Measurements from ENCODE around the gene RHBDF1.
A peak's percentile ranks its signal among the peaks of the same experiment; 100 is the strongest.
"Not testable (repeated sequence)": the region's sequence is repeated elsewhere in the genome, so short reads cannot be mapped to it uniquely, and the experiment has no call there.

Gene RHBDF1

DNA sequence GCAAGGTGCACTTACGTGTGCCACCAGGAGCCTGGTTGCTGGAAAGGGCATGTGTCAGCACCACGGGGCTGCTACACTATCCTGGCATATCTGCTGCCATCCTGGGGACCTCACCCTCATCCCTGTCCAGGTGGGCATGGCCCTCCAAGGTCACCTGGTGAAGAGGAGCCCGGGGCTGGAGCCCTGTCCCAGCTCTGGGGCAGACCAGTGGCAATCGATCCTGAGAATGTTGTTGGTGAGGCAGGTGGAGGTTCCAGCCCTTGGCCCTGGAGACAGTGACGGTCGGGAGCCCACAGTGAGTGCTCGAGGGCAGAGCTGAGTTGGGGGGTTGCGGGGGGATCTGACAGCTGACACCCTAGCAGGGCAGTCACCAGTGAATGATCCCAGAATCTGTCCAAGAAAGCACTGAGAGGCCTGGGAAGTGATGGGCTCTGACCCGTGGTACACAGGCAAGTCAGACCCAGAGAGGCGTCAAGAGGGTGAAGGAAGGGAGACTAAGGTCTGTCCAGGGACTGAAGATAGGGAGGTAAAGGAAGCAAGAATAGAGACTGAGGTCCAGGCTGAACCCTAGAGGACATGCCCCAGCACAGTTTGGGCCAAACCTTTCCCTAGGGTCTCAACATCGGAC, 36.6 kb downstream of the RHBDF1 start:
- no peak for DNase-seq

DNA sequence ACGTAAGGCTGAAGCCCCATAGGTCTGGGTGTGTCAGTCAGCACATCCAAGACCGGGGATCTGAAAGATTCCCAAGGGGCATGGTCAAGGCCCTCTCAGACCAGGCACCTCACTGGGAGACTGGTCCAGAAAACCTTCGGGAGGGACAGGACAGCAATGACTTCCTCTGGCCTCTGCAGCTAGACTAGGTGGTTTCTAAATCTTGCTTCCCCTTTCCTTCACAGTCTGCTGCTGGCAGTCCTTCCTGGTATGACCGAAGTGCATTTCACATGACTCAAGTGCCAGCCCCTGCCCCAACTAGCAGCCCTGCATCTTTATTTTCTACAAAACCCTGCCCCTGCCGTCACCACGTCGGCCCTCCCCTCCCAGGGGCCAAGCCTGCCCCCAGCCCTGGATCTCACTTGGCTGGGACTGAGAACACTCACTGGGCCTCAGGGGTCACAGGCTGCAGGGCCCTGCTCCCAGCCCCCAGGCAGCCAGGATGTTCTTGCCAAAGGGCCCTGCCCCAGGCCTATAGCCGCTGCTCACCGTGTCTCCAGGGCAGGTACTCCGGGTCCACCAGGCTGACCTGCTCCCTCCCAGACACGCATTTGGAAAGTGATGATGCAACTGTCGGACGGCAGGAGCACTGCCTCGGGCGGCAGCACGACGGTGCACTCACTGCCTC, 37.3 kb downstream of the RHBDF1 start:
- no peak for DNase-seq

DNA sequence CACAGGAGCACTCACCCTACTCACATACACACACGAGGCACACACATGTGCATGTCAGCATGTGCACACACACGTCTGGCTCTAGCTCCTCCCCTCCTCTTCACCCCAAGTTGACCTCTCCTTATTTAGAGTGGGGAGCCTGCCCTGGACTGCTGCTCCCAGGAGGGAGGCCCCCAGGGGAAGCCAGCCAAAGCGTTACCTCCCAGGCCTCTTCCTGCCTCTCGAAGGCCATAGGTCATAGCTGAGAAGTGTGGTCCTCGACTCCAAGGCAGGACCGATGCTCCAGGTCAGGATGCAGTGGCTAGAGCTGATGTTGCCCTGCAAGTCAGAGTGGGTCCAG, 37.8 kb downstream of the RHBDF1 start:
- no peak for DNase-seq

DNA sequence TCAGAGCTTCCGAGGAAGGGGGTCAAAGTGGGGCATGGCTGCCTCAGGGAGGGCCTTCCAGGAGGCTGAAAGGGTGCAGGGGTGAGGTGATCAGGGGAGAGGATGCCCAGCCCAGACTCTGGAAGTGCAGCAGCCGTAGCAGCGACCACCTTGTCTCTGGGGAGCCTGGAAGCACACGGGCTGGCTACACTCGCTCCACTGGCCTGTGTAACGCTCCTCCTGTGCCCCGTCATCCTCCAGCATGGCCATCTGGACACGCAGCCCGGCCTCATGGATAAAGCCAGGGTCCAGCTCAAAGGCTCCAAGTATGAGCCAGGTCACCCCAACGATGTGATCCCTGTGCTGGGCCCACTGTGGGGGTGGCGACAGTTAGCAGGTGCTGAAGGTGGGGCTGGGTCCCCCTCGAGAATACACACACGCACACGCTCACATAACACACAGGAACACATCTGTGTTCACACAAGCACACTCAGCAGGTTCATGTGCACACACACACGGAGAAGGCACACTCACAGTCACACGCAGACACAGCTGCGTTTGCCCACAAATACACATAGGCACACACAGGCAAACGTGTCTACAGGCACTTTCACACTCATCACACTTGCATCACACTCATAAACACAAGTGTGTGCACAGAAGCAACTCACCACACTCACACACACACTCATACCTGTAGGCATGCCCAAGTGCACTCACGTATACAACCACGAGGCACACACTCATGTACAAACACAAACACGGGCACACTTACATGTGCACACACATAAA, 38.4 kb downstream of the RHBDF1 start:
- DNase-seq, result no peak

DNA sequence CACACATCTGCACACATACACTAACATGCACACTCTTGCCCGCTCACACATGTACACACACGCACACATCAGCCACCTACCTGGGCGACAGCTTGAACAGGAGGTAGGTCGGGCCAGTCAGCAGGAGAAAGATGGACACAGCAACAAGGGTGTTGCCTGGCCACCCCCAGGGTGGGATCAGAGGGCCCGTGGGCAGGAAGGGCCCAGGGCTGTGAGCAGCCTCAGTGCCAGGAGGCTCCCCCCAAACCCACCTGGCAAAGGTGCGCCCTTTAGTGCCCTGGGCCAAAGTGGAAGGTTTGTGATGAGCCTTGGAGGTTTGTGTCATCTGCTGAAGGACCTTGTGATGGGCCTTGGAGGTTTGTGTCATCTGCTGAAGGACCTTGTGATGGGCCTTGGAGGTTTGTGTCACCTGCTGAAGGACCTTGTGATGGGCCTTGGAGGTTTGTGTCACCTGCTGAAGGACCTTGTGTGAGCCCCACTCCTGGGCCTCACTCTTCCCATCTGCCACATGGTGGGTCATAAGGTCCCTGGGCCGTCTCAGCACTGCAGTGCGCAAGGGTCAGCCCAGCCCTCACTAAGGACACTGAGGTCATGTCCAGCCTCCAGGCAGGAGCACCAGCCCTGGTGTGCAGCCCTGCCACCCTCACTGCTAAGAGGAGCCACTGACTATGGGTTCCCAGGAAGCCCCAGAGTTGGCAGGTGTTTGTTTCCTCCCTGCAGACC, 39.1 kb downstream of the RHBDF1 start:
- not testable (repeated sequence) for DNase-seq

DNA sequence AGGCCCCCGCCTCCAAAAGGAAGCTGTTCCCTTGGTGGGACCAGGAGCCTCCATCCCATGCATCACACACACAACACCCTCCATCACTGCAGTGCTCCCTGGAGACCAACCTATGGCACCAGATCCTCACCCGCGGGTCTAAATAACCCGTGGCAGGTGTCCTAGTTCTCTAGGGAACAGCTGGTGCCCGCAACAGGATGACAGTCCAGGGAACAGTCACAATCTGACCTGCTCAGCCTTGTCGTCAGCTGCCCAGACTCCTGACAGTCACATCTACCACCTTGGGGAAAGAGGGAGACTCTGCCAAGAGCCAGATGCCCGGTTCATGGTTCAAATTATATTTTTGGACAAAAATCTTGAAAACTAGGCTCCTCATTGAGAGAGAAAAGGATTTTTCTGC, 41.8 kb downstream of the RHBDF1 start:
- DNase-seq, result not testable (repeated sequence)

DNA sequence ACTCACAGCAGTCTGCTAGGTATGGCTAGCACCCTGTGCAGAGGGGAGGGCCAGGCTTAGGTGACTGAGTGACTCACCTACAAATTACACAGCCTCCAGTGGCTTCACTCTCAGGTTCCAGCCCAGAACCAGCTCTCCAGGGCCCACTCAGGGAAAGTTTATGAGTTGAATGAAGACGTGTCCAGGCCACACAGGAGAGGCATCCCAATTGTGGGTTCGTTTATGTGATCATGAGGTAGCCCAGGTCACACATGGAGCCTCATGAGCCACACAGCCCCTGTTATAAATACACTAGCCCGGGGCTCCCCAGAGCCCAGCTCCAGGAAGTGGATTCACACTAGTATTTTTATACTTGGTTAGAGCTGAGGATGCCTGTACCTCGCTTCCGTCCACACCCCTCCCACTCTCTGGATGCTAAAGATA, 46.5 kb downstream of the RHBDF1 start:
- DNase-seq, result not testable (repeated sequence)

DNA sequence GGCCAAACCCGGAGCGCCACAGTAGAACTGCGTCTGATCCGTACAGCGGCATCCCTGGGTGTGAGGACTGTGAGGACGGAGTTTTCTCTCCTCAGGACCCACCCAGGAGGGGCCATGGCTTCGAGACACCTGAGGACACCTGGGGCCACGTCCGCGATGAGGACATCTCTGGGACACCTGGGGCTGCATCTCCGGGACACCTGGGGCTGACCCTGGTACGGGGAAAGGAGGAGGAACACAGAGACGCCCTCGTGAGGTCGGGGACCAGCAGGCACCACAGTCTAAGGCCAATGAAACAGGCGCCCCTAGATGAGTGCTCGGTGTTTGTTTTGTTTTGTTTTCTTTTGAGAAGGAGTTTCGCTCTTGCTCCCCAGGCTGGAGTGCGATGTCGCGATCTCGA, 48.3 kb downstream of the RHBDF1 start:
- not testable (repeated sequence) for DNase-seq

DNA sequence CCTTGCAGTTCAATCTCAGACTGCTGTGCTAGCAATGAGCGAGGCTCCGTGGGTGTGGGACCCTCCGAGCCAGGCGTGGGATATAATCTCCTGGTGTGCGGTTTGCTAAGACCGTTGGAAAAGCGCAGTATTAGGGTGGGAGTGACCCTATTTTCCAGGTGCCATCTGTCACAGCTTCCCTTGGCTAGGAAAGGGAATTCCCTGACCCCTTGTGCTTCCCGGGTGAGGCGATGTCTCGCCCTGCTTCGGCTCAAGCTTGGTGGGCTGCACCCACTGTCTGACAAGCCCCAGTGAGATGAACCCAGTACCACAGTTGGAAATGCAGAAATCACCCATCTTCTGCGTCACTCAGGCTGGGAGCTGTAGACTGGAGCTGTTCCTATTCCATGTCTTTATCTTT, 51.5 kb downstream of the RHBDF1 start:
- not testable (repeated sequence) for DNase-seq

DNA sequence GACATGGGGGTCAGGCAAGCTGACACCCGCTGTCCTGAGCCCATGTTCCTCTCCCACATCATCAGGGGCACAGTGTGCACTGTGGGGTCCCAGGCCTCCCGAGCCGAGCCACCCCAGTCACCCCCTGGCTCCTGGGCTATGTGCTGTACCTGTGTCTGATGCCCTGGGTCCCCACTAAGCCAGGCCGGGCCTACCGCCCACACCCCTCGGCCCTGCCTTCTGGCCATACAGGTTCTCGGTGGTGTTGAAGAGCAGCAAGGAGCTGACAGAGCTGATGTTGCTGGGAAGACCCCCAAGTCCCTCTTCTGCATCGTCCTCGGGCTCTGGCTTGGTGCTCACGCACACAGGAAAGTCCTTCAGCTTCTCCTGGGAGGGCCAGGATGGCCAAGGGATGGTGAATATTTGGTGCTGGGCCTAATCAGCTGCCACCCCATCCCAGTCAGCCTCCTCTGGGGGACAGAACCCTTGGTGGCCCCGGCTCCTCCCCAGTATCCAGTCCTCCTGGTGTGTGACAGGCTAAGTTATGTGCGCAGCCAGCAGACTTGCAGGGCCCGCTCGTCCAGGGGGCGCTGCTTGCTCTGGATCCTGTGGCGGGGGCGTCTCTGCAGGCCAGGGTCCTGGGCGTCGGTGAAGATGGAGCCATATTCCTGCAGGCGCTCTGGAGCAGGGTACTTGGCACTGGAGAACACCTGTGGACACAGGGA, 55.2 kb downstream of the RHBDF1 start:
- DNase-seq, result not testable (repeated sequence)

DNA sequence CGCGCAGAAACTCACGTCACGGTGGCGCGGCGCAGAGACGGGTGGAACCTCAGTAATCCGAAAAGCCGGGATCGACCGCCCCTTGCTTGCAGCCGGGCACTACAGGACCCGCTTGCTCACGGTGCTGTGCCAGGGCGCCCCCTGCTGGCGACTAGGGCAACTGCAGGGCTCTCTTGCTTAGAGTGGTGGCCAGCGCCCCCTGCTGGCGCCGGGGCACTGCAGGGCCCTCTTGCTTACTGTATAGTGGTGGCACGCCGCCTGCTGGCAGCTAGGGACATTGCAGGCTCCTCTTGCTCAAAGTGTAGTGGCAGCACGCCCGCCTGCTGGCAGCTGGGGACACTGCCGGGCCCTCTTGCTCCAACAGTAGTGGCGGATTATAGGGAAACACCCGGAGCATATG, 61.7 kb downstream of the RHBDF1 start:
- DNase-seq, result peak in 1 of 2 experiments; percentile 66

DNA sequence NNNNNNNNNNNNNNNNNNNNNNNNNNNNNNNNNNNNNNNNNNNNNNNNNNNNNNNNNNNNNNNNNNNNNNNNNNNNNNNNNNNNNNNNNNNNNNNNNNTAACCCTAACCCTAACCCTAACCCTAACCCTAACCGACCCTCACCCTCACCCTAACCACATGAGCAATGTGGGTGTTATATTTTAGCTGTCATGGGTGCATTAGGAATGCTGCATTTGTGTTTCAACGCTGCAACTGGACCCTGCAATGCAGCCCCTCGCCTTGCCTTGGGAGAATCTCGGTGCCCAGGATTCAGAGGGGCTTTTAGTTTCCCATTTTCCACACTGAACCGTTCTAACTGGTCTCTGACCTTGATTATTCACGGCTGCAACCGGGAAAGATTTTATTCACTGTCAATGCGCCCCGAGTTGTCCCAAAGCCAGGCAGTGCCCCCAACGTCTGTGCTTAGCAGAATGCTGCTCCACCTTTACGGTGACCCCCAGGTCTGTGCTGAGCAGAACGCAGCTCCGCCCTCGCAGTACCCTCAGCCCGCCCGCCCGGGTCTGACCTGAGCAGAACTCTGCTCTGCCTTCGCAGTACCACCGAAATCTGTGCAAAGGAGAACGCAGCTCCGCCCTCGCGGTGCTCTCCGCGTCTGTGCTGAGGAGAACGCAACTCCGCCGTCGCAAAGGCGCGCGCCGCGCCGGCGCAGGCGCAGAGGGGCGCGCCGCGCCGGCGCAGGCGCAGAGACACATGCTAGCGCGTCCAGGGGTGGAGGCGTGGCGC, 62.3 kb downstream of the RHBDF1 start:
- DNase-seq, result peak in 1 of 2 experiments; percentile 21

Measured in SW 1271 (cell line).